KOPT-K1 (cell line): Measurements from ENCODE around the gene TSEN34.

Experiments
- H3K27ac ChIP-seq: fragments of 200-600 bp; sonication (generic); 2 replicates; pipeline ENCODE4 v1.5.1; 2016; ENCODE audit warnings: antibody characterized with exemption, mild to moderate bottlenecking, low read depth, low read length; ENCODE audit not compliant: poor library complexity, severe bottlenecking
- H3K36me3 ChIP-seq: fragments of 200-600 bp; sonication (generic); 2 replicates; pipeline ENCODE4 v1.5.1; 2017; ENCODE audit warnings: antibody characterized with exemption, mild to moderate bottlenecking, low read length, moderate library complexity; ENCODE audit not compliant: insufficient read depth
- H3K9me3 ChIP-seq: fragments of 200-600 bp; sonication (generic); 2 replicates; pipeline ENCODE4 v1.5.1; 2017; ENCODE audit warnings: antibody characterized with exemption, low read length, mild to moderate bottlenecking; ENCODE audit not compliant: insufficient read depth, poor library complexity, severe bottlenecking

Gene TSEN34

DNA sequence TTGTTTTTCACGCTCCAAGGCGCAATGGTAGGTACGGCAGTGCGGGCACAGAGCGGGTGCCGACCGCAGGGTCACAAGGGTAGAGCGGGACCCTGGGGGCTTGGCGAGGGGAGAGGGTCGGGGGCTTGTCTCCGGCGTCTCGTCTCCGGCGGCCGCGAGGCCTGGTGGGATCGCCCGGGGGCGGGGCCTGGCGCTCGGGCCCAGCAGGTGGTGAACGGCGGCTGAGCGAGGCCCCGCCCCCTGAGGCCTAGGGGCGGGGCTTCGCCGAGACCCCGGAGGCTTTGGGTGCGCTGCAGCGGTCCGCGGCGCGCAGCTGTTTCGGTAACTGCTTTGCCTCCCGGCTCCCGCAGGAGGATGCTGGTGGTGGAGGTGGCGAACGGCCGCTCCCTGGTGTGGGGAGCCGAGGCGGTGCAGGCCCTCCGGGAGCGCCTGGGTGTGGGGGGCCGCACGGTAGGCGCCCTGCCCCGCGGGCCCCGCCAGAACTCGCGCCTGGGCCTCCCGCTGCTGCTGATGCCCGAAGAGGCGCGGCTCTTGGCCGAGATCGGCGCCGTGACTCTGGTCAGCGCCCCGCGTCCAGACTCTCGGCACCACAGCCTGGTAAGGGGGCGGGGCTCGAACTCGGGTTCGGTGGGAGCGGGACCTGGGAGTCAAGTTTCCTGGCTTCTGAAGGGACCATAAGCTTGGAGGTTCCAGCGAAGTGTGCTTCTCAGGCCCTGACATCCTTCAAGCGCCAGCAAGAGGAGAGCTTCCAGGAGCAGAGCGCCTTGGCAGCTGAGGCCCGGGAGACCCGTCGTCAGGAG is at the start of gene TSEN34:
Gene TSEN34, plus strand, starts transcription at position 298 of the 800 bp plus-strand sequence. Its CDS starts 57 bp downstream, at position 355.
- peak within 1 kb of the TSS; percentile 86 for H3K27ac ChIP-seq
- peaks cover 36% of the 10 kb centered on the region for H3K36me3 ChIP-seq
- H3K9me3 ChIP-seq = no peaks in the 10 kb centered on the region

DNA sequence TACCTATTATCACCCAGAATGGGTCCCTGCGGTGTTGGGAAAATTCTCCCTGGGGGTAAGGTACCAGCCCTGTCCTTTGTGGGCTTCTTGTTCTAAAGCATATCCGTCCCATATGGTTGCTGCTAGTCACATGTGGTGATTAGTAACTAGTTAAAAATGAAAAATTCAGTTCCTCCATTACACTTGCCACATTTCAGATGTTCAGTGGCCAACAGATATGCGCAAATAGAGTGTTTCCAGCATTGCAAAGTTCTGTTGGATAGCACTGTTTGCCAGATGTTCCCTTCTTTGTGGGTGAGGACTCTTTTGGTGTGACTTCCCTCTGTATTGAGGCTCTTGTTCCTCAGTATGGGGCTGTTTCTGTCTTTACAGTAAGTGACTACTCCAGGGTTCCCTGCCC is 49.8 kb upstream of the TSEN34 start:
- Histone ChIP-seq H3K27ac (no peak overlapping the region), H3K36me3 (peaks cover 76% of the 10 kb centered on the region)

DNA sequence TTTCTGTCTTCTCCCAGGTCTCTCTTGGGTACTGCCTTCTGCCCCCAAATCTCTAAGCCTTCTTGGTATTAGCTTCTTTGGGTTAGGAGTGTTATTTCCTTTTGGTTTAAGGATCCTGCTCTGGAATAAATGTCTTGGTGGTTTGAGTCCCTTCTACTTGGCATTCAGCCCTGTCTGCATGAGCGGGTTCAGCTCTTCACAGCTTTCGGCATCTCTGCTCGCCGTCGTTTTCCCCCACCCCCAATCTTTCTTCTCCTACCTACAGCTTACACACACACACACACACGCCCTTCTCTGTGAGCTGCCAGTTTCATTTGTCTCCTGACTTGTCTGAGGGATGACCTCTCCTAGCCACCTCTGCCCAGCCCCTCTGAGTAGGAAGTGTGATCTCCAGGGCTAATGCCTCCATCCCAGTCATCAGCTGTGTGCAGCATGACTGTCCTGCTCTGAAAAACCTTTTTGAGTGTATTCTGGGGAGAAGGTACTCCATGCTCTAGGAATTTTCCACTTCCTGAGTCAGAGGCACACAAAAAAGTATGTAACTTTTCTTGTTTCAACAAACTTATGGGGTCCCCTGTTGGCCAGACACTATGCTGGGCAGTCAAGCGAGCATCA is 48.8 kb upstream of the TSEN34 start:
- no peak overlapping the region for H3K27ac ChIP-seq
- peaks cover 85% of the 10 kb centered on the region for H3K36me3 ChIP-seq
- H3K9me3 ChIP-seq = no peaks in the 10 kb centered on the region

More for the DNA sequence above, 49.8 kb upstream of the TSEN34 start:
- no peaks in the 10 kb centered on the region for H3K9me3 ChIP-seq

DNA sequence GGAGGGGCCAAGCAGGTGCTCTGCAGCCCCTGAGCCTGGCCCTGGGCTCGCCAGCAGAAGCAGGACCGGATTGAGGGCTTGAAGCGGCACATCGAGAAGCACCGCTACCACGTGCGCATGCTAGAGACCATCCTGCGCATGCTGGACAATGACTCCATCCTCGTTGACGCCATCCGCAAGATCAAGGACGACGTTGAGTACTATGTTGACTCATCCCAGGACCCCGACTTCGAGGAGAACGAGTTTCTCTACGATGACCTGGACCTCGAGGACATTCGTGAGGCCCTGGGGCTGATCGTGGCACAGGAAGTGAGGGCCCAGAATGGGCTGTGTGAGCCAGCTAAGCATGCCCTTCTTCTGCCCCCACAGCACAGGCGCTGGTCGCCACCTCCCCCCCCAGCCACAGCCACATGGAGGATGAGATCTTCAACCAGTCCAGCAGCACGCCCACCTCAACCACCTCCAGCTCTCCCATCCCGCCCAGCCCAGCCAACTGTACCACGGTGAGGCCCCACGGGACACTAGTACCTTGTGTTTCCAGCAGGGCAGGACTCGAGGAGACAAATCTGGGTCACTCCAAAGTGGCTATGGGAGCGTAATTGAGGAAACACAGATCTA is 45.5 kb upstream of the TSEN34 start:
- H3K27ac ChIP-seq = no peak overlapping the region
- no peaks in the 10 kb centered on the region for H3K9me3 ChIP-seq
- H3K36me3 ChIP-seq = peaks cover 100% of the 10 kb centered on the region

DNA sequence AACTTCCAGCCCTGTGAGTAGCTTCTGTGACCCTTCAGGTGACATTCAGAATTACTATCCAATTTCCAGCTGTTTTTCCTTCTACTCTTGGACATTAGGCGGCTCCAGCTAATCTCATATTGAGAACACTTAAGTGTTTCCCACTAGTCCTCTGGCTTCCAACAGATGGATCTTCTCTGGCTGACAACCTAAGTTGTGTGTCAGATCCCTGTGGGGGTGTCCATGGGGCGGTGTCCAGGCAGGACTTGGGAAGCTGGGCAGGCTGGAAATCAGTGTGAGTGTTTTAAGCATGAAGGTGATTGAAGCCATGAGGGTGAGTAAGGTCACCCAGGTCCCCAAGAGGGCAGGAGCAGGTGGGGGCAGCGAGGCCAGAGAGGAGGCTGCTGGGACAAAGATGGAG is 43.4 kb upstream of the TSEN34 start:
- Histone ChIP-seq H3K27ac (no peak overlapping the region), H3K36me3 (peaks cover 100% of the 10 kb centered on the region)

DNA sequence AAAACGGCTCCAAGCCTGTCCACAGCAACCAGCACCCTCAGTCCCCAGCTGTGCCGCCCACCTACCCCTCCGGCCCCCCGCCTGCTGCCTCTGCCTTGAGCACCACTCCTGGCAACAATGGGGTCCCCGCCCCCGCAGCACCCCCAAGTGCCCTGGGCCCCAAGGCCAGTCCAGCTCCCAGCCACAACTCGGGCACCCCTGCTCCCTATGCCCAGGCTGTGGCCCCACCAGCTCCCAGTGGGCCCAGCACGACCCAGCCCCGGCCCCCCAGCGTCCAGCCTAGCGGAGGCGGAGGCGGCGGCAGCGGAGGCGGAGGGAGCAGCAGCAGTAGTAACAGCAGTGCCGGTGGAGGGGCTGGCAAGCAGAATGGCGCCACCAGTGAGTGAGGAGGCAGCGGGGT is 43.0 kb upstream of the TSEN34 start:
- Histone ChIP-seq H3K36me3 (peaks cover 100% of the 10 kb centered on the region), H3K9me3 (no peaks in the 10 kb centered on the region), H3K27ac (no peak overlapping the region)

More for the DNA sequence above, 43.4 kb upstream of the TSEN34 start:
- no peaks in the 10 kb centered on the region for H3K9me3 ChIP-seq

DNA sequence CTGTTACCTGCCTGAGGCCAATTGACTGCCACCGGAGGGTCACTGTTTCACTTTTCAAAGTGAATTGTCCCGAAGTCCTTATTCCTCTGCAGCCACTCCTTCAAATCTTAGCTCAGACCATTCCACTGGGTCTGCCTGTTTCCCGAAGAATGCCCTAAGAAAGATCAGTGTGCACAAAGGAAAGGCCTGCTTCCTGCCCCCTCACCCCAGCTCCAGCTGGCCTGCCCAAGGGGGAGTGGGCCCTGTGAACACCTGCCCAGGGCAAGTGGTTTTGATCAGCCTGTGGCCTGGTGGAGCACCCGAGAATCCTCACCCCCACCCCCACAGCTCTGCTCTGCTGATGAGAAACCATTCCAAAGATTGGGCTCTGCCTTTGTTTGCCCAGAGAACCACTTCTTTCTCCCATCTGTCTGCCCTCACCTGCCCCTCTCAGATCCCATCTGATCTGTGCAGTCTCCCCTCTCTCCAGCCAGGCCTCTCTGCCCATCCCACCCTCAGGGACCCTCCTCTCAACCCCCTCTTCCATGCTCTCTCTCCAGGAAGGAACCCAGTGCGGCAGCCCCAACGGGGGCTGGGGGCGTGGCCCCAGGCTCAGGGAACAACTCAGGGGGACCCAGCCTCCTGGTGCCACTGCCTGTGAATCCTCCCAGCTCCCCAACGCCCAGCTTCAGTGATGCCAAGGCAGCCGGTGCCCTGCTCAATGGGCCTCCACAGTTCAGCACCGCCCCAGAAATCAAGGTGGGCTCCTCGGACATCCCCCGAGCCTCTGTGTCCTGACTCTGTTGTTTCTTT is 41.9 kb upstream of the TSEN34 start:
- H3K36me3 ChIP-seq = peaks cover 100% of the 10 kb centered on the region
- no peak overlapping the region for H3K27ac ChIP-seq
- H3K9me3 ChIP-seq = no peaks in the 10 kb centered on the region

DNA sequence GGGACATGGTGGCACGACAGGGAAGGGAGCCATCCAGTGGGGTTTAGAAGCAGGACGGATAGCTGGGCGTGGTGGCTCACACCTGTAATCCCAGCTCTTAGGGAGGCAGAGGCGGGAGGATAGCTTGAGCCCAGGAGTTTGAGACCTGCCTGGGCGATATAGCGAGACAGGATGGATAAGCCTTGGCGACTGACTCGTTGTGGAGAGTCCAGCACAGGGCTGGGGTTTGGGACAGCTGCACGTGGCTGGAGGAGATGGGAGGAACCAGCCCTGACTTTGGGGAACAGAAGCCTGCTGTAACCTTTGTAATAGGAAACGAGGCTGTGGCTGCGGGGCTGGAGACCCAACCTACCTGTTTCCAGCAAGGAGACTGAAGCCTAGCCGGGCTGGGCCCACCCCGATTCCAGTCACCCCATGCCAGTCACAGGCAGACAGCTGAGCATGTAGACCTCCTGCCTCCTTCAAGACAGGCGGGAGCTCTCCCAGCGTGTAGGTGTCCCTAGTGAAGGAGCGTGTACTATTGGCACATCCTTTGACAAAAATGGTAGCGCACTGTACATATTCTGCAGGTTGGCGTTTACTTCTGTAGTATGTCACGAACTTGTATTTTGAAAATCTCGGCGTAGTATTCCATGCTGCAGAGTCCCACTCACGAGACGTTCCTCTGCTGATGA is 39.6 kb upstream of the TSEN34 start:
- peaks cover 97% of the 10 kb centered on the region for H3K36me3 ChIP-seq
- no peak overlapping the region for H3K27ac ChIP-seq

DNA sequence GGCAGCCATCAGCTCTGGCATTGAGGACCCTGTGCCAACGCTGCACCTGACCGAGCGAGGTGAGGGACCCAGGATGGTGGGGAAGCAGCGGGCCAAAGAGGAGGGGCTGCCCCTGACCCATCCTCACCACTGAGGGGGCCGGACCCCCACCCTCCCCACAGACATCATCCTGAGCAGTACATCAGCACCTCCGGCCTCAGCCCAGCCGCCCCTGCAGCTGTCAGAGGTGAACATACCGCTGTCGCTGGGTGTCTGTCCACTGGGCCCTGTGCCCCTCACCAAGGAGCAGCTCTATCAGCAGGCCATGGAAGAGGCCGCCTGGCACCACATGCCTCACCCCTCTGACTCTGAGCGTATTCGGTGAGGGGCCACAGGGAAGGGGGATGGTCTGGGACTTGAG is 38.8 kb upstream of the TSEN34 start:
- Histone ChIP-seq H3K36me3 (peaks cover 97% of the 10 kb centered on the region), H3K27ac (no peak overlapping the region)

More for the DNA sequence above, 39.6 kb upstream of the TSEN34 start:
- no peaks in the 10 kb centered on the region for H3K9me3 ChIP-seq

DNA sequence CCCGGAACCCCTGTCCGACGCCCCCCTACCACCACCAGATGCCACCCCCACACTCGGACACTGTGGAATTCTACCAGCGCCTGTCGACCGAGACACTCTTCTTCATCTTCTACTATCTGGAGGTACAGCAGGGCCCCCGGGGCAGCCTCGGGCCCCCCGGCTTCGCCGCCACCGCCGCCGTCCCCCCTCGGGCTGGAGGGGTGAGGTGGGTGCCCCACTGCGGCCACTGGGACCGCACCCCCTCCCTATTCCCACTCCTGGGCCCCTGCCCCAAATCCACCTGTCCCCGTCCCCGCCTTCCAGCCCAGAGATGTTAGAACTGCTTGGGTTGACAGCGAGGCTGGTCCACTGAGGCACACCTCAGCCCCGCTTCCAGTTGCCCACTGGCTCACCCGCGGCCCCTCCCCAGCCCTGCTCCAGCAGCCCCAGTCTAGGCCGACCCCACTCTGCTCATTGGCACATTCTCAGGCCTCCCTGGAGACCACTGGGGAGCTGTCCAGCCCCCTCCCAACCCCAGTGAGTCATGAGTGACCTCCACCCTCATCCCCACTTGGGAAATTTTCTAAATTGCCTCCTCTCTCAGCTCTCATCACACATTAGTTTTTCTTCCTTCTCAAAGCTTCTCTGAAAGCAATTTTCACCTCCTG is 38.1 kb upstream of the TSEN34 start:
- peak overlapping the region; percentile 76 for H3K27ac ChIP-seq
- no peaks in the 10 kb centered on the region for H3K9me3 ChIP-seq
- H3K36me3 ChIP-seq = peaks cover 97% of the 10 kb centered on the region

More for the DNA sequence above, 38.8 kb upstream of the TSEN34 start:
- H3K9me3 ChIP-seq = no peaks in the 10 kb centered on the region

DNA sequence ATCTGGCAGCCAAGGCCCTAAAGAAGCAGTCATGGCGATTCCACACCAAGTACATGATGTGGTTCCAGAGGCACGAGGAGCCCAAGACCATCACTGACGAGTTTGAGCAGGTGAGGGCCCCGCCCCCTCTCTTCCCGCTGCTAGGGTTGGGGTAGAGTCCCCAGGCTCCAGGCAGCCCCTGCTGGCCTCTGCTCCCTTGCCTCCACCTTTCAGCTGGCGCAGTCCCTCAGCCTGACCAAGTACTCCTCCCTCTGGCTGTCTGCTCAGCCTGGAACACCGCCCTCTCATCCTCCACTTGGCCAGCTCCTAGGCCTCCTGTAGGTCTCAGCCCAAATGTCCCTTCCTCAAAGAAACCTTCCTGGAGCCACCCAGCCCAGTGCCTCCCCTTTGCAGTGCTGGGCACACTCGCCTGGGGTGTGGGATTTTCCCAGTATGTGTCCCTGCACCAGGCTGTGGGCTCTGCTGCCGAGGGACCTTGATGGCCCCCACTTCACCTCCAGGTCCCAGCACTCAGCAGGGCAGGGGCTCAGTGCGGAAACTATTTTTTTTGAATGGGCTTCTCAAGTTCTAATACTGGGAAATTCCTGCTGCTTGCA is 37.3 kb upstream of the TSEN34 start:
- Histone ChIP-seq H3K36me3 (peaks cover 92% of the 10 kb centered on the region), H3K9me3 (no peaks in the 10 kb centered on the region), H3K27ac (peak overlapping the region; percentile 76)

DNA sequence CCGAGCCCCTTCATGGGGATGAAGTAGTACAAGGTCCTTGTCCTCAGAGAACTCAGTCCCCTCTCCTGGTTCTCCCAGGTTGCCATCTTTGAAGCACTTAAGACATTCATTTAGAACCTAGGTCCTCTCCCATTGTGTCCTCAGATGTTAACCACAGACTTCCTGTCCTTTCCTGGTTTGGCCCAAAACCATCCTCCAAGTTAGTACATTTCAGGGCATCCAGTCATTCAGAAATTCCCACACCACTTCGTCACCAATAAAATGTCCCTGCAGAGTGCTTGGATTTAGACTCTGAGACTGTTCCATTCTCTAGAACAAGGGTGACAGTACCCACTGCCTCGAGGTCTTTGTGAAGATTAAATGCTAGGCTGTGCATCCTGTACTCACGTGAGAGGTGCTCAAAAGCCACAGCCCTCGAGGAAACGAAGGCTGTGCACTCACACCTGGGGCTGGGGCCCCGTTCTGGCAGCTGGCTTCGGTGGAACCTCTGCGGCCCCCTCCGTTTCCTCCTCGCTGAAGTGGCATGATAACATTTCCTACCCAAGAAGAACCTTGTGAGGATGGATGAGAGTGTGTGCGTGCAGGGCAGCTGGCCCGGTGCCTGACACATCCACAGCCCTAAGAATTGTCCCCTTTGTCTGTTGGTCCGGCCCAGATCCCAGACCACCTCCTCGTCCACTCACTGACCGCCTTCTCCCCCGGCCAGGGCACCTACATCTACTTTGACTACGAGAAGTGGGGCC is 36.3 kb upstream of the TSEN34 start:
- H3K36me3 ChIP-seq = peaks cover 83% of the 10 kb centered on the region
- H3K27ac ChIP-seq = peak overlapping the region; percentile 76
- no peaks in the 10 kb centered on the region for H3K9me3 ChIP-seq

DNA sequence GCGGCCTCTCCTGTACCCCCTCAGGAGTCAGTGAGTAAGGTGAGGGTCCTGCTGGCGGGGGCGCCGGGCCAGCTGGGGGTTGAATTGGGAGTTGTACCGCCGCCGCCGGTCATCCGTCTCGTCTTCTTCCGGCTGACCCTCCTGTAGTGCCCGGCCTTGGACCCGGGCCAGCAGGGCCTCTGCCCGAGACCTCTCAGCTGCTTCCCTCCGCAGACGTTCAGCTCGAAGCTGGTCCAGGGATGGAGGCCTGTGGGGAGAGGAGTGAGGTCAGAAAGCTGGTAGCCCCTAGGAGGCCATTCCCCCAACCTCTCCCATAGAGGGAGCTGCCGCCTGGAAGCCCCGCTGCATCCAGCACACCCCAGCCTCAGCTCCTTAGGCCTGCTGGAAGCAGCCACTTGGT is 35.4 kb upstream of the TSEN34 start:
- H3K27ac ChIP-seq = peak overlapping the region; percentile 76
- no peaks in the 10 kb centered on the region for H3K9me3 ChIP-seq
- H3K36me3 ChIP-seq = peaks cover 74% of the 10 kb centered on the region
